ENCODE measurements around the gene KDM5C.

KDM5C gene

DNA sequence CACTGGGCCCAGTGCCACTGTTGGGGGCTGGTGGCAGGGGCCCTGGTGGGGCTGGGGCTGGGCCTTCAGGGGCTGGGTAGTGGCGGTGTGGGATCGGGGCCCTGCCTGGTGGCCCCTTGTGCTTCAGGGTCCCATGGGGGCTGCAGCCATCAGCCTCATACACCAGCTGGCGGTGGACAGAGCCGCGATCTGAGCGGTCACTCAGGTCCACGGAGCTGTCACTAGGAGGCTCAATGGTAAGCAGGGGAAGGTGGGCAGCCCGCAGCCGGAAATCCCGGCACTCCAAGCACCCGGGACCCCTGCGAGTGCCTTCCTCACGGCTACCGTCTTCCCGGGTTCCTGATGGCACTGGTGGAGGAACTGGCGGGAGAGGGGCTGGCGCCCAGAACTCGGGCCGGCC is 25.5 kb upstream of the KDM5C start:
- no peak for DNase-seq

DNA sequence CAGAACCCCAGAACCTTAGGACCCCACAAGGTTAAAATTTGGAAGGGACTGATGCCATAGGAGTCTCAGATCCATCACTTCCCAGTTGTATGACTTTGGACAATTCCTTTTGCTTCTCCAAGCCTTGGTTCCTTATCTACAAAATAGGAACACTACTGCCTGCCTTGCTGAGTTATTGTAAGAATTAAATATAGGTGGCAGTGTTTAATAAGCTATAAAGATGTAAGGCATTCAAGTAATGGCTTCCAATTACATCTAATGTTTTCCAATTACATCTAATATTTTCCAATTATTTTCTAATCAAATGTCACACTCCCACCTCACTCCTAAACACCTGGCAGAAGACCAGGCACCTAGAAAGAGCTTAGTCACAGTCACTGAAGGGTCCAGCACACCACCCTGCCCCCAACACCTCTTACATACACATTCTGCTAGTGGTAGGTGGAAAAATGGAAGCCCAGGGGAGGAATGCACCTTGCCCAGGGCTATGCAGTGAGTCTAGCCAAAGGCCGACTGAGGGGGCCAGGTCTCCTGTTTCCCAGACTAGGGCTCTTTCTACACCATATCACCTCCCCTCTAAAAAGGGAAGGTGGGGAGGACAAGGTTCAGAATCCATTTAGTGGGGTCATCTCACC is 24.5 kb upstream of the KDM5C start:
- no peak for DNase-seq

DNA sequence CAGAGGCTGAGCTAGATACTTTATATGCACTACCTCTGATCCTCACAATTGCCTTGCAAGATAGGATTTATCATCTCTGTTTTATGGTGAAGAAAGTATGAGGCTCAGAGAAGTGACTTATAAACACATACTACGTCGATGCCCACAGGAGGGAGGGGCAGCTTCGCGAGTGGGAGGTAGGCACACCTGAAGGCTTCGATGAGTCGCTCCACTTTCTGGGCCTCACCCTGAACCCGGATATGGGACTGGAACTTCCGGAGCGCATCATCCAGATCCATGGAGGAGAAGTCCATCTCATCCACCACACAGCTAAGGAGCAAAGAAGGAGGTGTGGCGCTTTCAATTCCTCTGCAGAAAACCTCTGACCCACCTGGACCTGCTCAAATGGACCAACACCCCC is 22.9 kb upstream of the KDM5C start:
- DNase-seq: no peak

DNA sequence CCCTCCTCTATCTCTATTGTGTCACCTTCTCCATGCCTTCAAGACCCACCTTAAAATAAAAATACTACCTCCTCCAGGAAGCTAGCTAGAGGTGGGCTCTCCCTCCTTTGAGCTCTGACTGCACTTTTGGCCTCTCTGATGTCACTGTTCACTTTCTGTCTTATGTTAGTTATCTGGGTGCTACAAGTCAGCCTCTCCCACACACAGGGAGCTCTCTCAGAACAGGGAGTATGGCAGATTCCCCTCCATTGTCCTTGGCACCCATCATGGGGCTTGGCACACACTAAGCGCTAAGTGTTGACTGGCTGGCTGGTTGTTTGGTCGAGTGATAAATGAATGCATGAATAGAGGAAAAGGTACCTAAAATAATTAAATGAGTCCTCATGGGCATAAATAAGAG is 21.2 kb upstream of the KDM5C start:
- no peak for DNase-seq

DNA sequence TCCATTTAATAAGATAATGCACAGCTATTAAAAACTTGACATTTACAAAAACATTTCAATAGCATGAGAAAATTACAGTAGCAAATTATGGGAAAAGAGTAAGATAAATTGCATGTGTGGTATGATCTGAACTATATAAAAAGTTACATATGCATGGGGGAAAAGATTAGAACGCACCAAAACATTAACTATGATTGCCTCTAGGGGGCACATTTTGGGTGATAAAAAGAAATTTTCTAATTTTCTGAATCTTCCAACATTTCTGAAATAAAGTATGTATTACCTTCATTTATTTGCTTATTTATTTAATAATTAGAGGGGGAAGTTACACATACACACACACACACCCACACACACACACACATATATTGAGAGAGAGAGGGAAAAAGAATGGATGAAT is 19.6 kb upstream of the KDM5C start:
- no peak for DNase-seq

DNA sequence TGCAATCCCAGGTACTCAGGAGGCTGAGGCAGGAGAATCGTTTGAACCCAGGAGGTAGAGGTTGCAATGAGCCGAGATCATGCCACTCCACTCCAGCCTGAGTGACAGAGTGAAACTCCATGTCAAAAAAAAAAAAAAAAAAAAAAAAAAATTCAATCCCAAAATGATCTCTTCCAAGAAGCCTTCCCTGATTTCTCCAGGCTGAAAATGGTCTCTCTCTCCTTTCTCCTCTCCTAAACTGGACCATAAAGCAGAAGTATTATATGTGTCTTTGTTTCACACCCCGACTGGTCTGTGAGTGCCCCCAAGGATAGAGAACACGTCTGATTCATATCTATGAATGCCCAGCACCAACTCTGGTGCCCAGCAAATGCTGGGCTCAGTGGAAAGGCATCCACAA is 17.3 kb upstream of the KDM5C start:
- DNase-seq: no peak

DNA sequence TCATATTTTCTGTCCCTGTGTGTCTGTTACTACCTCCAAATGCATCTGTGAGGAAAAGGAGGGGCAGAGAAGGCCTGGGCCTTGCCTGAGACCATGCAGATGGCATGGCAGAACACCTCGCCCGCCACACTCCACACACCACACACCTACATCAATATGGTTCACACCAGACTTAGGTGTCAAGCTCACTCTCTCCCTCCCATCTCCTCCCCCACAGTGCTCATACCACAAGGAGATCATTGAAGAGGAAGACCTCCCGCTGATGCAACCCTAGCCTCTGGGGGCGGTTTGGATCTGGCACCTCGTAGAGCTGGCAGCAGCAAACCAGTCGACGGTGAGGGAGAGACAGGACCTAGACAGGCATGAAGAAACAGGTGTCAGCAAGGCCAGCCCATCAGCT is 16.6 kb upstream of the KDM5C start:
- no peak for DNase-seq

DNA sequence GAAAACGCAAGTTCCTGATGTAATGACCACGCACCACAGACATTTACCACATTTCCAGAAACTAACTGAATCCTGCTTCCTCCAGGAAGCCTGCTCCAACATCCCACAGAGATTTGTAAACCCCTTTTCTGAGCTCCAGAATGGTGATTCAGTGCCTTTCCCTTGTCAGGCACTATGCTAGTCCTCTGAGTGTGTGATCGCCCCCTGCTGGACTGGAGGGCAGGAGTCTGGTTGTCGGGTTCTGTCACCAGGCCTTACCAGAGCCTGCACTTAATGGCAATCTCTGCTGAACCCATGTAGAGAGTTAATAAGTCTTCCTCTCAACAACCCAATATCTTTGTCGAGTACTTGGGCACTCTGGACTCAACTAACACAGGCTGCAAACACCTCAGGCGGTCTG is 14.5 kb upstream of the KDM5C start:
- DNase-seq: no peak

DNA sequence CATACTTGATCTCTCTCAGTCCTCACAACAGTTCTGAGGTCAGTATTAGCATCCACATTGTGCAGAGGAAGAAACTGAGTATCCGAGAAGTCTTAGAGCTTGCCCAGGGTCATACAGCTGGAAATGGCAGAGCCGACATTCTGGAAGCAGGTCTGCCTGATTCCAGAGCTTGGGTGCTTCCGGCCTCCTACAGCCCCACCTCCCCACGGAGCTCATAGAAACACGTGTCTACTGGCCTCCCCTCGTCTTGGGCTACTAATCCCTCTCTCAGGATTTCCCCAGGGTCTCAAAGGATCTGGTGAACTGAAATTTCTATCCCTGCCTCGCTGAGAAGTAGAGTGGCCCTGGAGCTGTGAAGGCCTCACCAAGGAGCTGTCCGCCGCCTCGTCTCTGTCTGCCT is 12.0 kb upstream of the KDM5C start:
- no peak for DNase-seq

DNA sequence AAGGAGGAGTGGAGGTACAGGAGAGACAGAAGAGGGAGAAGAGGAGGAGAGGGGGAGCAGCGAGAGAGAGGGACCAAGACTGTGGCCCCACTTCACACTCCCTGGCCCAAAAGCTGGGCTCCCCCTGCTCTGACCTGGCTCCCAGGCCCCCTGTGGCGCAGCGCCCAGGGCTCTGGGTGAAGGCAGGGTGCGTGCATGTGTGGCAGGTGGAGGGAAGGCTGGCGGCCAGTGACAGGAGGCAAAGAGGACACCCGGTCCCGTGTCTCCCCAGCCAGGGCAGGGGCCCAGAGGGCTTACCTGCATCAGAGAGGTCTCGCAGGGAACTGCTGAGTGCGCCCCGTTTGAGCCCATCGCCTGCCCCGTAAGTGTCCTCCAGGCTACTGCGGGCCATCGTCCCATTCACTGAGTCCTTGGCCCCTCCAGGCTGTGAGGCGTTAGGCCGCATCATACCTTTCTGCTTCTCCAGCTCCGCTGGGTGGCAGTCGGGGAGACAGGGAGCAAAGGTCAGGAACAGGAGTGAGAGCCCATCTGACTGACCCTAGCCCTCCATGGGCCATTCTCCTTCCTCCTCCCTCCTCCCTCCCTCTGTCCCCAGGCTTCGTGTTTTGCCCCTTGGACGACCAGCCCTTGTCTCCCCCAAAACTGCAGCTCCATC is 11.1 kb upstream of the KDM5C start:
- DNase-seq: no peak

DNA sequence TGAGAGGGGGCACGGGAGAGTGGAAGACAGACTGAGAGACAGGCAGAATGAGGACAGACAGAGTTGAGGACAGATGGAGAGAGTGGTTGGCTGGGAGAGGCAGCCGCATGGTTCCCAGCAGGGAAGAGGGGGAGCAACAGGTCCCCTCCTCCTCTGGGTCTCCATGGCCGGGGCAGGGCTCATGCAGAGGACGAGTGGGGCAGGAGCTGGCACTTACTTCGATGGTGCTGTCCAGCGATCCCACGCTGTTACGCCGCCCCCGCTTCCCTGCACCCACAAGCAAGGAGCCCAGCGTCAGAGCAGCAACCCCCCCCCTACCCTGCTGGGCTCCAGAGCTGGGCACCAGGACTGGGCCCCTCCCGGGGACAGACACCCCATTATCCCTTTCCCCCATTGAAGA is 10.6 kb upstream of the KDM5C start:
- no peak for DNase-seq

DNA sequence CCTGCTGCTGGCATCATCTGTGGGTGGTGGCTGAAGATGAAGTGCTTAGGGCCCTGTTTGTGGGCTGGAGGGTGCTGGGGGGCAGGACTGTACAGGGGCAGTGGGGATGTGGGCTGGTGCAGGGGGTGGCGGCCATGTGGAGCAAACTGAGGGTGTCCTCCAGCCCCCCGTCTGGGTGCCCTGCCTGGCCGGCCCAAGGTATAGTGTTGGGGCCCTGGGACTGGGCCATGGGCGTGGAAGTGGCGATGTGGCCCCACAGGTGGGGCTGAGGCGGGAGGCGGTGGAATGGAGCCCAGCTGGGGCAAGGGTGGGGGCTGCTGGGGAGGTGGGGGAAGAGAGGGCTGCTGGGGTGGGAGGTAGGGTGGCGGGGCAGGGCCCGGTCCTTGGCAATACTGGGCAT is 9.5 kb upstream of the KDM5C start:
- DNase-seq: no peak

DNA sequence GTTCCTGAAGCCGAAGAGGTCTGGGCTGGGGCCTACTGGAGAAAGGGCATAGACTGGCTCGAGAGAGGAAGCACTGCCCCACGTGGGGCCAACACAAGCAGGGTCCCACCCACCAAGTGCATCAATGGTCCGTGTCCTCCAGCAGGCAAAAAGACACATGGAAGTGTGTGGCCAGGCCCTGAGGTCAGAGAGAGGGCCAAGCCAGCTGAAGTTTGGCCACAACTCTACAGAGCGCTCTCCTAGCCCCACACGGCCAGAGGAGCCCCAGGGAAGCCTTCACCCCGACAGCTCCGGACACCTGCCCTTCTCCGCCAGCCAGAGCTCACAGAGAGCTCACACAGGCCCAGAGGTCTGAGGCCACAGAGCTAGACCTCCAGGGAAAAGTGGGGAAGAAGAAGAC is 8.5 kb upstream of the KDM5C start:
- DNase-seq: no peak

DNA sequence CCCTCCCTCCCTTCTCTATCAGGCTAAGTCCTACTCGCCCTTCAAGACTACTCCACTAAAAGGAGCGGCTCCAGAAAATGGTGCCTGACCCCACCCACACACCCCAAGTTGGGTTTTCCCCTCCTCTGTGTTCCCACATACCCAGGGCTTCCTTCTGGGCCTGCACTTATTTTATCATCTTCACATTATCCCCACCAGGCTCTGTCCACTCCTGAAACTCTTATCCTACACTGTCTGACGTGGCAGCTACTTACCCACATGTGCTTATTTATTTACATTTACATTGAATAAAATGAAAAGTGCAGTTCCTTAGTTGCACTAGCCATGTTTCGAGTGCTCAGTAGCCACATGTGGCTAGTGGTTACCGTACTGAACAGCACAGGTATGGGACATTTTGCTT is 5.1 kb upstream of the KDM5C start:
- DNase-seq: no peak

DNA sequence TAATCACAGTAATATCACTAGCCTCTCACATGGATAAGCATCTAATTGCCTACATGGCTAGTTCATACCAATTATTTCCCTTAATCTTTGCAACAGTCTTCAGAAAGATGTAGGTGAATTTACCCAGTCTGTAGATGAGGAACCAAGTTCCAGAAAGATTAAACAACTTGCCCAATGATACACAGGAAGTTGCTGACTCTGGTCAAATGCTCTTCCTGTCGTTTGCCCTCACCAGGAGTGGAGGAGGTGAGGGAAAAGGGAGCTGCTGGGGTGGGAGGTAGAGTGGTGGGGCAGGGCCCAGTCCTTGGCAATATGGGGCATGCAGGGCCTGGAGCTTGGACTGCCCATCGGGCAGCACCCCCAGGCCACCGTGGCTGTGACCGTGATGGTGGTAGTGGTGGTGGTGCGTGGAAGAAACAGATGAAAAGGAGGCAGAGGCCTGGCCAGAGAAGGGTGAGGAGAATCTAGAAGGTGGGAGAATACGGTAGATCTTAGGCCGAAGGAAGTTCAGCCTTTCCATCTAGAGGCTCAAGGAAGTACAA is 2.3 kb upstream of the KDM5C start:
- DNase-seq: no peak

DNA sequence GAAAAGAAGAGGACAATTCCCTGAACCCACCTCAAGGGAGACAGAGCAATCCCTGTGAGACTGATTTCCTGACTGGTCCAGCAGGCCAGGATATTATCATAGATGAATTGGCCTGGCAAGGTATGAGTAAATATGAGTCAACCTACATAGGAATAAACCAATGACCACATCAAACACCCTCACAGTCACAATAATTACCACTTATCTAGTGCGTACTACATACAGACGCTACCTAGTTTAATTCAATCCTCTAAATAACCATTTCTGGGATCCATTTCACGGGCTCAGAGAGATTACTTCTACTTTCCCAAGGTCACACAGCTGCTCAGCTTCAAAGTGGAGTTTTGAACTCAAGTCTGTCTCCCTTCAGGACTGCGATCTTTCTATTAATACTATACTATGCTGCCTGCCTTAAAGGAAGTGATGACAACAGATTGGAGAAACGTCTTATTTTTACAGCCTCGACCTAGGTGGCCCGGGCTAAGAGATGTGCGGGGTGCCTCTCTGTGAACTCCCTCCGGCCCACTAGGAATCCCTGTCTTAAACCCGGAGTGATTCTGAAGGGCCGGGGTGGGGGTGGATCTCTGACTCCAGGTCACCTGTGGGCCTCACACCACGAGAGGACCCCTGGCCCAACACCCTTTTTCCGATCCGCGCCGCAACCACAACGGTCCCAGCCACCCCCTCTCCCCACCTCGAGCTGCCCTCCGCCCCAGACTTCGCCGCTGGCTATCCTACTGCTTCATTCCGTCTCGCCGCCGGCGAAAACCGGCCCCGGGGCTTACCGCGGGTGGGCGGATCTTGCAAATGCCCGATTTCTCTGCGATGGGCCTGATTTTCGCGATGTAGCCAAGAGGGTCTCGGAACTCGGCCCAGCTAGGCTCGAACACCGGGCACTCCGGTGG is 800 bp downstream of the KDM5C start:
- DNase-seq: peak; percentile 9

DNA sequence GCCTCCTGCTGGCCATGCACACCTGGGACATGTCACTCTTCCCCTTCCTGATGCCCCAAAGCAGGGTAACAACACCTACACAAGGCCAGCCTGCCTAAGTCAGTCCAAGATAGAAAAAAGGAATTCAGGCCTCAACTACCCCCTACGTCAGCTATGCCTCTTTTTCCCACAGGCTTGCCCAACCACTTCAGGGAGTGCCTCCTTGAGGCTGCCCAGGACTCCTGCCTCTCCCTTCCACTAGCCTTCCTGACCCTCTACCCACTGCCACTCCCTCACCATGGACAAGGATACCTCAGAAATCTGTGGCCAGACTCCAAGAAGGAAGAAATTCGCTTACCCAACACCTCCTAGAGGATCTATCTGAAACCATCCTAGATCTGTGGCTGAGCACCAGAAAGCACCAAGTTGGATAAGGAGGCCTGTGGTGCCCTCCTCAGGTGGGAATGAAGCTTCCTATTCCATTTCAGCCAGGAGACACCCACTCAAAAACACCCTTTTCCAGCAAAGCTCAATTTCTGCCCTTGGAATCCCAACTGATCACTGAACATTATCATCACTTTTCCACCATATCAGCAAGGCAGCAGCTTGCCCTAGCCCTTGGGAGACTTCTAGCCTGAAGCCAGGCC is 1.8 kb downstream of the KDM5C start:
- no peak for DNase-seq

DNA sequence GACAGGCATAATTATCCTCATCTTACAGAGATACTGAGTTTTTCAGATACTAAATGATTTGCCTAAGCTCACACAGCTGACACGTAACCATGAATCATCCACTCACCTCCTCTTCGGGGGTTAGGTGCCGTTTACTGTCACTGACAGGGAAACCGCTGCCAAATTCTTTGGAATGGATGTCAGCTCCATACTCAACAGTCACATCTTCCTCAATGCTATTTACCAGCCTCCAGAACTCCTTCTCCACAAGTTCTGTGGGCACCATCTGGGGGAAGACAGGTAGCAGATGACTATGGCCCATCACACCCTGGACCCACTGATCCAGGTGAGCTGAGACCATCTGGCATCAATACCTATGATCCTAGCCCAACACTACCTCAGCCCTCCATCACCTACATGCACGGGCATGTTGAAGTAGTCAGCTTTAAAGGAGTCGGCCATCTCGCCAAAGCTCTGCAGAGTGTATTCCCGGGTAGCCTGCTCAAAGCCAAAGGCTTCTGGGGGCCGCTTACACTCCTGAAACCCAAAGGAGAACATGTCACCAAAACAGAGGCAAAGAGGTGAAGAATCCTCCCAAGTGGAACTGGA is 13.5 kb downstream of the KDM5C start:
- DNase-seq: no peak

DNA sequence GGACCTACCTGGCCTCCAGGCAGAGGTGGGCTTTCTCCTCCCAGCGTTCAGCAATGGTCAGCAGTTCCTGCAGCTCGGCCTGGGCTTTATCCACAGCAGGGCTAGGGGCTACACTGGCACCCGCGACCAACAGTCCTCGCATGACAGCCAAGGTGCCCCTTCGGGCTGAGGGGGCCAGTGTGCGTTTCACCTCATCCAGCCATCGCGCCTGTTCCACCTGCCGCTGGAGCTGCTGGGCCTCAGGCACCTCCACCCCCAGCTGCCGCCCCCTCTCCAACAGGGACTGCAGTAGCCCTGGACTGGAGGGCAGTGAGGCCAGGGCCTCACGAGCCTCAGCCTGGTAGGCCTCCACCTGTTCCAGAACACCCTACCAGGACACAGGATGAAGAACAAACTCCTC is 28.3 kb downstream of the KDM5C start:
- DNase-seq: no peak

DNA sequence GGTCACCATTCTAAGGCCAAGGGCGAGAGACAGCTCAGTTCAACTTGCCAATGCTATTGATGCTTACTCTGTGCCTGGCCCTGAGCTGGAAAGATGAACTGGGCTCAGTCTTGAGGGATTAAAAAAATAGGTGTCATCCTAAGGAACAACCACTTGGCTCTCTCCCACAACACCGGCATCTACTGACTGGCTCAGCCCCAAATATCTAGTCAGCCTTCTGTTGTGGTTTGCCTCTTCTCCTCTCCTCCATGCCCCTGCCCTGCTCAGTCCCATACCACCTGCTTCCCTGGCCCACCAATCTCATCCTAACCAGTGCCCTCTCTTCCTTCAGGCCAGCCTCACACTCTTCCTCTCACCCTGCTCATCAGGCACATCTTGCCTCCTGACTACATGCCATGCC is 29.6 kb downstream of the KDM5C start:
- no peak for DNase-seq

DNA sequence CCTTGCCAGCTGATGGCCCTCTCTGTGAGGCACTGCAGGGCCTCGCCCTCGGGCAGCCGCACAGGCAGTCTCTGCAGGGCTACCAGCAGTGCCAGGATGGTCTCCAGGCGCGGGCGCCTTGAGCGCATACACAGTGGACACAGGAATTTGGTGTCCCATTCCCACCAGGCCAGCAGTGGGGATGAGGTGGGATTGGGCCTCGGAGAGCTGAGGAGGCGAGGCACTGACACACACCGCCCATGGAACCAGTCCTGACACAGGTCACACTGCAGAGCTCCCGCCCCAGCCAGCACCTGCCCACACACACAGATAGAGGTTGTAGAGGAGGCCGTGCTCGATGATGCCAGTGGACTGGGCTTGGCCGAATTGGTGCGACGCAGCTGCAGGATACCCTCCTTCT is 30.7 kb downstream of the KDM5C start:
- DNase-seq: no peak

DNA sequence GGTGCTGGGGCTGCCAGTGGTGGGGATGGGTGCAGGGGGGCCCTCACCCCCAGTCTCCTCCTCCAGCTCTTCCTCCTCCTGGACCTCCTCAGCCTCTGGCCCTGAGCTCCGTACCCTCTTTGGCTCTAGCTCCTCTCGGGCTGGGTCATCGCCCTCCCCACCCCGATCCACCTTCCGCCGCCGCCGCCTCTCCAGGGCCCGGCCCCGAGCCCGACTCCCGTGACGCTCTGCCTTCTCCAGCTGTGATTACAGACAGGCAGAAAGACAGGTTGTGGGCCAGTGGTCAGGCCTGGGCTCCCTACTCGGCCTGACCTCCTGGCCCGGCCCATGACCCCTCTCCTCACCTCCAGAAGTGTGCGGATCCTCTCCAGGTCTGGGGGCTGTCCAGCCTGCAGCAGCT is 31.9 kb downstream of the KDM5C start:
- no peak for DNase-seq

DNA sequence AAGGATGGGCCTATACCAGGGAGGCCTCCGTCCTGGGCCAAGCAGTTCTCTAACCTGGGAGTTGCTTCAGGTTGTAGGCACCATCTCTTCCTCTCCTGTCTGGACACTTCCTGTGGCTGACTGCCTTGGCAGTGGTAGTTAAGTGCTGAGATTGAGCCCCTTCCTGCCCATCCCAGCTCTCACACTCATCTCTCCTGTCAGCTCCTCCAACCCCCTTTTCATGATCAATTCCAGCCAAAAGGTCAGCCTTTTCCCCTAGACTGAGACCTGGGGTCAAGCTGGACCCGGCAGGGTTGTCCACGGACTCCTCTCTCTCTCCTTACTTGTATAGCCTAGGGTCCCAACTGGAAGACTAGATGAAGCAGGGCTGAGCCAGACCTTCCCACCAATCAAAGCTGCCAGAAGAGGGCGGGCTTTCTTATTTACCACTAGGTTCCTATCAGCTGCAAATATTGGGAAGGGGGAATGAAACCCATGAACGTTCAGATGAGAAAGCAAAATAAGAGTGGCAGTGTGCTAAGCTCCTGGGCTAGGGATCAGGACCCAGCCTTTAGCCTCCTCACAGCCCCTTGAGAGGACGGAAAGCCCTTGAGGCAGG is 34.5 kb downstream of the KDM5C start:
- no peak for DNase-seq
